Activated naive CD8-positive, alpha-beta T cell (primary cell): ENCODE results near the gene CREBBP.

Source experiments
- H3K27ac Mint-ChIP-seq: one replicate; pipeline ENCODE4 v1.8.0; 2021; ENCODE audit warnings: mixed read lengths
- H3K27me3 Mint-ChIP-seq: one replicate; pipeline ENCODE4 v1.8.0; 2021; ENCODE audit warnings: mixed read lengths
- H3K36me3 Mint-ChIP-seq: one replicate; pipeline ENCODE4 v1.8.0; 2021; ENCODE audit warnings: mixed read lengths
- H3K4me1 Mint-ChIP-seq: one replicate; pipeline ENCODE4 v1.8.0; 2021; ENCODE audit warnings: low read depth, mixed read lengths
- H3K4me3 Mint-ChIP-seq: one replicate; pipeline ENCODE4 v1.8.0; 2021; ENCODE audit warnings: mild to moderate bottlenecking, mixed read lengths
- H3K9me3 Mint-ChIP-seq: one replicate; pipeline ENCODE4 v1.8.0; 2021; ENCODE audit warnings: low read depth, mixed read lengths

CREBBP gene

GRCh38 chr16:3769013-3769412 is 111.5 kb downstream of the CREBBP start:
- Mint-ChIP-seq H3K27ac (peak overlapping the region; percentile 34), H3K4me1 (no peaks in the 10 kb centered on the region), H3K27me3 (no peaks in the 10 kb centered on the region), H3K36me3 (peaks cover 8% of the 10 kb centered on the region), H3K4me3 (no peak overlapping the region), H3K9me3 (no peaks in the 10 kb centered on the region)

DNA sequence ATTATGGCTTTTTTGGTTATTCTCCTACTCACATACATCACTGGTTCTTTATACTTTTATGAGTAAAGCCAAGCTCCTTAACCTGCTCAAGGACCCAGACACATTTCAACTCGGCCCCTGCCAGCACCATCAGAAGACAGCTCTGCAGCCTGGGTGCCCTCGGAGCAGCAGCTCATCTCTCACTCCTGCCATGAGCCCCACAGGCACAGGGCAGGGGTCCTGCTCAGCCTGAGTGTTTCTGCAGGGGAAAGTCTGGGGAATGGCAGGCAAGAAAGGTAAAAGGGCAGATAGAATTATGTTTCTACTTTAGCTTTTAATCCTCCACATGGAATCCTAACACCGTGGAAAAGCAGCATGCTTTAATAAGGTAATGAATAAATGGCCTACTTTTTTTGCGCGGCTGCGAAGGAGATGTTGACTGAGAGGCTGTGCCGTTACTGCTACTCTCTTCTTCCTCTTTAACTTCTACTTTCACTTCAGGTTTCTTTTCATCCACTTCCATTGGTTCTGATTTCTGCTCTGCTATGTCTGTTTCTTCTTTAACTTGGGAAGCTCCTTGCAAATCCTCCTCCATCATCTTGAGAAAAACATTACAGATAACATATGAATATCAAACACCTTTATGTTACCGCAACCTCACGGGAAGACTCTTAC is 113.1 kb downstream of the CREBBP start:
- Mint-ChIP-seq H3K27me3 (no peaks in the 10 kb centered on the region), H3K9me3 (no peaks in the 10 kb centered on the region), H3K27ac (no peak overlapping the region)

DNA sequence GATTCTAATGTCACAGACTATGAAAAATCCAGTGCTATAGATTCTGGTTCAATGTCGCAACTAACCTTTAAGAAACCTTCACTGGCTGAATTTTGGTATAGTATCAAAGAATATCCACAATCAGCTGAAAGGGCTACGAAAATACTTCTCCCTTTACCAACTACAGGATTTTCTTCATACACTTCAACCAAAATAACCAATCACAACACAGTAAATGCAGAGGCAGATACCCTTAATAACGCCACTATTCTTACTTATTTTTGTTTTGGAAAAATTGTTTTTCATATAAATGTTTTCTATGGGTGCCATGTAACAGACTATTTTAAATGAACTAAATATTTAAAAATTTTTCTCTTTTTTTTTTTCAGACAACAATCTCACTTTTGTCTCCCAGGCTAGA is 114.3 kb downstream of the CREBBP start:
- Mint-ChIP-seq H3K36me3 (peaks cover 8% of the 10 kb centered on the region), H3K27ac (no peak overlapping the region), H3K9me3 (no peaks in the 10 kb centered on the region), H3K27me3 (no peaks in the 10 kb centered on the region), H3K4me1 (no peaks in the 10 kb centered on the region), H3K4me3 (no peak overlapping the region)

More for the DNA sequence above, 113.1 kb downstream of the CREBBP start:
- Mint-ChIP-seq H3K4me1 (no peaks in the 10 kb centered on the region), H3K4me3 (no peak overlapping the region), H3K36me3 (peaks cover 8% of the 10 kb centered on the region)

DNA sequence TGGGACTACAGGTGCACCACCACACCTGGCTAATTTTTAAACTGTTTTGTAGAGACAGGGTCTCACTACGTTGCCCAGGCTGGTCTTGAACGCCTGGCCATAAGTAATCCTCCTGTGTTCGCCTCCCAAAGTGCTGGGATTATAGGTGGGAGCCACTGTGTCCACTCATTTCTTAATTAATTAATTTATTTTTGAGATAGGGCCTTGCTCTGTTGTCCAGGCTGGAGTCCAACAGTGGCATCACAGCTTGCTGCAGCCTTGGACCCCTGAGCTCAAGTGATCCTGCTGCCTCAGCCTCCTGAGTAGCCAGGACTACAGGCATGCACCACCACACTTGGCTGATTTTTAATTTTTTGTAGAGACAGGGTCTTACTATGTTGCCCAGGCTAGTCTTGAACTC is 116.1 kb downstream of the CREBBP start:
- H3K9me3 Mint-ChIP-seq, result no peaks in the 10 kb centered on the region
- peaks cover 5% of the 10 kb centered on the region for H3K36me3 Mint-ChIP-seq
- no peak overlapping the region for H3K4me3 Mint-ChIP-seq
- no peak overlapping the region for H3K27ac Mint-ChIP-seq
- no peaks in the 10 kb centered on the region for H3K4me1 Mint-ChIP-seq
- no peaks in the 10 kb centered on the region for H3K27me3 Mint-ChIP-seq

- H3K27me3 Mint-ChIP-seq, result no peaks in the 10 kb centered on the region
- no peak overlapping the region for H3K27ac Mint-ChIP-seq
- no peaks in the 10 kb centered on the region for H3K36me3 Mint-ChIP-seq
- H3K9me3 Mint-ChIP-seq, result no peaks in the 10 kb centered on the region
- no peaks in the 10 kb centered on the region for H3K4me1 Mint-ChIP-seq
- H3K4me3 Mint-ChIP-seq, result no peak overlapping the region
Observed at GRCh38 chr16:3762107-3762750, 118.3 kb downstream of the CREBBP start.

DNA sequence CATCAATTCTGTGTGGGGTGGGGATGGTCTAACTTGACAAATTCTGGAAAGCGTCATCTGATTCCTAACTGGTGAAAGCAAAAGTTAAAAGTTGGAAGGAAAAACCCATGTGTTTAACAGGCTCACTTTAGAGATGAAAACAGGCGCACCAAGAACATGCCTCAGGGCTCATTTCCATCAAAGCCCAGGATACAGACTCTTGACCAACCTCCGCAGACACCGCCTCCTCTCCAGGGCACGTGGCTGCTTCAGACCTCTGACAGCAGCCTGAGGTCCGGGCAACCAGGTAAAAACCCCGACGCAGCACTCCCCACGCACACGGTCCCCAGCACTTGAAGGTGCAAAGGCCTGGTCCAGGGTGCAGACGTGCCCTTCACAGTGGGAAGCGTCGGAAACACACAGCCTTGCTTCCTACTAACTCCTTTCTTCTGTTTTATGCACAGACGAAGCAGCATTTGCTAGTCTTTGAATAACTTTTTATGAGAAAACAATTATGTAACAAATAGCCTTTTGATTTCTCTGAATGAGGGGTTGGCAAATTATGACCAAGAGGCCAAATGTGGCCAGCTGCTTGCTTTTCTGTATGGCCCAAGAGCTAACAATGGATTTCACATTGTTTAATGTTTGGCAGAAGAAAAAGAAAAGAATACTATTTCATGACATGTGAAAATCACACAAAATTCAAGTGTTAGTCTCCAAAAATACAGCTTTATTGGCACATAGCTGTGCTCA is 119.0 kb downstream of the CREBBP start:
- no peak overlapping the region for H3K4me3 Mint-ChIP-seq
- no peaks in the 10 kb centered on the region for H3K4me1 Mint-ChIP-seq
- no peak overlapping the region for H3K27ac Mint-ChIP-seq
- H3K36me3 Mint-ChIP-seq, result no peaks in the 10 kb centered on the region
- H3K9me3 Mint-ChIP-seq, result no peaks in the 10 kb centered on the region
- no peaks in the 10 kb centered on the region for H3K27me3 Mint-ChIP-seq

DNA sequence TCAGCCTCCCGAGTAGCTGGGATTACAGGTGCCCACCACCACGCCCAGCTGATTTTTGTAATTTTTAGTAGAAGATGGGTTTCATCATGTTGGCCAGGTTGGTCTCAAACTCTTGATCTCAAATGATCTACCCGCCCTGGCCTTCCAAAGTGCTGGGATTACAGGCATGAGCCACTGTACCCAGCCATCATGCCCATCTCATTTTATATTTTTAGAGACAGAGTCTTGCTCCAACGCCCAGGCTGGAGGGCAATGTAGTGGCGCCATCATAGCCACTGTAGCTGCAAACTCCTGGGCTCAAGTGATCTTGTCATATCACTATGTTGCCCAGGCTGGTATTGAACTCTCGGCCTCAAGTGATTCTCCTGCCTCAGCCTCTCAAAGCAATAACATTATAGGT is 120.0 kb downstream of the CREBBP start:
- no peak overlapping the region for H3K27ac Mint-ChIP-seq
- H3K9me3 Mint-ChIP-seq, result no peaks in the 10 kb centered on the region
- H3K27me3 Mint-ChIP-seq, result no peaks in the 10 kb centered on the region
- H3K36me3 Mint-ChIP-seq, result no peaks in the 10 kb centered on the region
- no peak overlapping the region for H3K4me3 Mint-ChIP-seq
- H3K4me1 Mint-ChIP-seq, result no peaks in the 10 kb centered on the region

GRCh38 chr16:3759736-3760135 is 120.8 kb downstream of the CREBBP start:
- H3K27ac Mint-ChIP-seq, result no peak overlapping the region
- no peak overlapping the region for H3K4me3 Mint-ChIP-seq
- no peaks in the 10 kb centered on the region for H3K27me3 Mint-ChIP-seq
- no peaks in the 10 kb centered on the region for H3K9me3 Mint-ChIP-seq
- H3K4me1 Mint-ChIP-seq, result no peaks in the 10 kb centered on the region
- H3K36me3 Mint-ChIP-seq, result no peaks in the 10 kb centered on the region

DNA sequence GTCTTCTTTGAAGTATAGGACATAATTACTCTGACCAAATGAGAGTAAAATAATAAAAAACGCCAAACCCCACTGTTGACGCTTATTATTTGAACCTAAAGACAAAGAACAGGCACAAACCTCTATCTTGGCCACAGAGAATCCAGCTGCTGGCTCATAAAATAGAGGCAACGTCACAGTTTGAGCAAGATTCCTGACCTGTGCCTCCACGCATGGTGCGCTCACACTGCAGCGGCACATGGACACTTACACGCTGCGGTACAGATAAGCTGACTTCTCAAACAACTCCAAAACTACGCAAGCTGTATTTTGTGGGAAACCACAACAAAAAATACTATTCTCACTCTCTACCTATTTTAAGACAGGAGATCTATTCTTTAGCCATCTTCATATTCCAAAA is 124.4 kb downstream of the CREBBP start:
- no peak overlapping the region for H3K4me3 Mint-ChIP-seq
- H3K36me3 Mint-ChIP-seq, result no peaks in the 10 kb centered on the region
- H3K9me3 Mint-ChIP-seq, result no peaks in the 10 kb centered on the region
- H3K27me3 Mint-ChIP-seq, result no peaks in the 10 kb centered on the region
- H3K4me1 Mint-ChIP-seq, result no peaks in the 10 kb centered on the region
- H3K27ac Mint-ChIP-seq, result no peak overlapping the region

- Mint-ChIP-seq H3K9me3 (no peaks in the 10 kb centered on the region), H3K4me1 (peaks cover 2% of the 10 kb centered on the region), H3K4me3 (no peak overlapping the region), H3K27me3 (no peaks in the 10 kb centered on the region), H3K36me3 (peaks cover 4% of the 10 kb centered on the region), H3K27ac (no peak overlapping the region)
Observed at GRCh38 chr16:3755249-3755648, 125.3 kb downstream of the CREBBP start.

- Mint-ChIP-seq H3K4me1 (peaks cover 2% of the 10 kb centered on the region), H3K9me3 (no peaks in the 10 kb centered on the region), H3K4me3 (no peak overlapping the region), H3K36me3 (peaks cover 5% of the 10 kb centered on the region), H3K27me3 (no peaks in the 10 kb centered on the region), H3K27ac (no peak overlapping the region)
Observed at GRCh38 chr16:3754772-3755171, 125.7 kb downstream of the CREBBP start.

DNA sequence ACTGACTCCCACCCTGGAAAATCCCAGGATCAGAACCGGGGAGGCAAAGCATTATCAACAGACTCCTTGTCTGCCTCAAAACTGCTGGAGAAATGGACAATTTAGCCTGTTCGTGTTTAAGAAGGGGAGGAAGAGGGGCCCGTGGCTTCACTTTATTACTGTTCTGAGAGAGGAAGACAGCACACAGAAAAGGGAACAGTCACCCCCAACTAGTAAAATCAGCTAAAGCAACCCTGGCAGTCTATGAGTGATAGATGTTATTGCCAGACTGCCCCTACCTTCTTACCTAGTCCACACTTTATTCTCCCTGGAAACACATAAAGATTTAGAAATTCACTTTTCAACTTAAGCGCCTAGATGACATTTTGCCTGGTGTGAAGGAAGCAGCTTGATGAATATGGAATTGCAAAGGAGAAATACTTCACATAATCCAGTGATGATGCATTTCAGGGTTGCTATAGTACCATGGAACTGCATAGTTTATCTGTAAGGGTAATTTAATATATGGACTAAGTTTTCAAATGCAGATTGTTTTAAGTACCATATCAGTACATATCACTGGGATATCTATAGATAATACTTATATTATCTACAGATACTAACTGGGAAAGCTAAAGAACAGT is 126.3 kb downstream of the CREBBP start:
- no peak overlapping the region for H3K27ac Mint-ChIP-seq

GRCh38 chr16:3752984-3753383 is 127.5 kb downstream of the CREBBP start:
- Mint-ChIP-seq H3K9me3 (no peaks in the 10 kb centered on the region), H3K4me1 (peaks cover 2% of the 10 kb centered on the region), H3K4me3 (no peak overlapping the region), H3K27ac (no peak overlapping the region), H3K27me3 (no peaks in the 10 kb centered on the region), H3K36me3 (peaks cover 7% of the 10 kb centered on the region)

More for the DNA sequence above, 126.3 kb downstream of the CREBBP start:
- Mint-ChIP-seq H3K4me3 (no peak overlapping the region), H3K9me3 (no peaks in the 10 kb centered on the region), H3K4me1 (peaks cover 2% of the 10 kb centered on the region), H3K36me3 (peaks cover 6% of the 10 kb centered on the region), H3K27me3 (no peaks in the 10 kb centered on the region)

- H3K9me3 Mint-ChIP-seq, result no peaks in the 10 kb centered on the region
- peaks cover 2% of the 10 kb centered on the region for H3K4me1 Mint-ChIP-seq
- peaks cover 7% of the 10 kb centered on the region for H3K36me3 Mint-ChIP-seq
- H3K27me3 Mint-ChIP-seq, result no peaks in the 10 kb centered on the region
- H3K27ac Mint-ChIP-seq, result peak overlapping the region; percentile 22
- H3K4me3 Mint-ChIP-seq, result no peak overlapping the region
Observed at GRCh38 chr16:3751878-3752277, 128.6 kb downstream of the CREBBP start.

DNA sequence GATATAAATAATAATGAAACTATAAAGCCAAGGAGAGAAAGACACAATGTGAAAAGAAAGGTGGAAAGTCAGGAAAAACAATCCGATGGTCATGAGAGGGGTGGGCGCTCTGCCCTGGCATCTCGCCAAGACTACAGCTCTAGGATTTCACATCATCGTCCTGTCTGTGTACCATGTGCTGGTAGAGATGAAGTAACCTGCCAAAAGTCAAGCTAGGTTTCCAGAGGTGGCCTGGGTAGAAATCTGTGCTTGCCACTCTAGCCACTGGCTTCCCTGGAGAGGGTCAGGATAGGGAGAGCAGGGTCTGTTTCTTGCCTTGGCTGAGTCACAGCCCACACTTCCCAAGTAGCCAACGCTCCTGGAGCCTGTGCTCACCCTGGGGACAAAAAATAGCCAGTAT is 132.2 kb downstream of the CREBBP start:
- no peaks in the 10 kb centered on the region for H3K27me3 Mint-ChIP-seq
- peaks cover 7% of the 10 kb centered on the region for H3K36me3 Mint-ChIP-seq
- peaks cover 2% of the 10 kb centered on the region for H3K4me1 Mint-ChIP-seq
- no peak overlapping the region for H3K27ac Mint-ChIP-seq
- no peaks in the 10 kb centered on the region for H3K9me3 Mint-ChIP-seq
- no peak overlapping the region for H3K4me3 Mint-ChIP-seq
